ENCODE data around the gene FARP2.
"Not testable (repeated sequence)": the region's sequence is repeated elsewhere in the genome, so short reads cannot be mapped to it uniquely, and the experiment has no call there.

FARP2 gene

GRCh38 chr2:241491549-241492173, 135.6 kb downstream of the FARP2 start:
- no peak for DNase-seq

GRCh38 chr2:241492174-241492565, 136.1 kb downstream of the FARP2 start:
- DNase-seq, result no peak

DNA sequence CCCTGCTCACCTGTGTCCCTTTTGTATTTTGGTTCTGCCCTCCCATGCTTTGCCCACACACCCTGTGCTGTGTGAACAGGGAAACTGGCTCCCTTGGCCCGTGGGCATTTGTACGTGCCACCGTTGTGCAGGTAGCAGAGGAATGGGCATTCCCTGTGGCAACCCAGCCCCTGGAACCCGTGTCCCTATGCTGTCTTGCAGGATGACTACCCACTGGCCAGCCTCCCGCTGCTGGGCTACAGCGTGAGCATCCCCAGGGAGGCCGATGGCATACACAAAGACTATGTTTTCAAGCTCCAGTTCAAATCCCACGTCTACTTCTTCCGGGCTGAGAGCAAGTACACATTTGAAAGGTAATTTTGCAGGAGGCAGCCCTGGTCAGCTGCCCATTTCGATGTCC, 137.0 kb downstream of the FARP2 start:
- no peak for DNase-seq

- no peak for DNase-seq
Measured at GRCh38 chr2:241494311-241494908, 138.3 kb downstream of the FARP2 start.

DNA sequence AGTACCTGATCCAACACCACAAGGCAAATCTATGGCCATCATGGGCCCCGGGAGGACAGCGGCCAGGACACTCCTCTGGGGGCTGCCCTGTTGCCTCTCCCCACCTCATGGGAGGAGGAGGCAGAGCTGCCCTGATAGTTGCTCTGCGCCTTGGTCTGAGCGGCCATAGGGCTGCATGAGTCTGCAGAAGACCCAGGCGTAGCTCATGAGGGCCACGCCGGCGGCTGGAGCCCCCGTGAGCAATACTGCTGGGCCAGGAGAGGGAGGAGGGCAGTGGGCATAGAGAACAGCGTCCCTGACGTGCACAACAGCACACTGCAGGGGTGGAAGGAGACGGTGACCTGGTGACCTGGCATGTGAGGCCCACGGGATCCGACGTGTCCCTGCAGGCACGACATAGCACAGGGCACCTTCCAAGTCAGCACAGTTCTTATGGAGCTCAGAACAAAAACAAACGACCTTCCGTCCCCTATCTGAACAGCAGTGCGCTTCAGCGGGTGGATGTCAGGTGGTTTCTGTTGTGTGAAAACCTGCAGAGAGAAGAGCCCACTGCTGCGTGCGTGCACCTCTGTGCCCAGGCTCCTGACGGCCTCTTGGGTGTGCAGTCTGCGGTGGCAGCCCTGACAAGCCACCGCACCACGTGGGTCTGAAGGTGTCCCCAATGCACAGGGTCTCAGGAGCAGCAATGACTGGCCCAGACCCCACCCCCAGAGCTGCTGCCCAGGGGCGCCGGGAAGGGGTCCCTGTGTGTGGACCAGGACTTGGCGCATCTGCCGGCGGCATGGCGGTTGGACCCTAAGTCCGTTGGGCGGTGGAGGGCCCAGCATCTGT, 139.3 kb downstream of the FARP2 start:
- no peak for DNase-seq

DNA sequence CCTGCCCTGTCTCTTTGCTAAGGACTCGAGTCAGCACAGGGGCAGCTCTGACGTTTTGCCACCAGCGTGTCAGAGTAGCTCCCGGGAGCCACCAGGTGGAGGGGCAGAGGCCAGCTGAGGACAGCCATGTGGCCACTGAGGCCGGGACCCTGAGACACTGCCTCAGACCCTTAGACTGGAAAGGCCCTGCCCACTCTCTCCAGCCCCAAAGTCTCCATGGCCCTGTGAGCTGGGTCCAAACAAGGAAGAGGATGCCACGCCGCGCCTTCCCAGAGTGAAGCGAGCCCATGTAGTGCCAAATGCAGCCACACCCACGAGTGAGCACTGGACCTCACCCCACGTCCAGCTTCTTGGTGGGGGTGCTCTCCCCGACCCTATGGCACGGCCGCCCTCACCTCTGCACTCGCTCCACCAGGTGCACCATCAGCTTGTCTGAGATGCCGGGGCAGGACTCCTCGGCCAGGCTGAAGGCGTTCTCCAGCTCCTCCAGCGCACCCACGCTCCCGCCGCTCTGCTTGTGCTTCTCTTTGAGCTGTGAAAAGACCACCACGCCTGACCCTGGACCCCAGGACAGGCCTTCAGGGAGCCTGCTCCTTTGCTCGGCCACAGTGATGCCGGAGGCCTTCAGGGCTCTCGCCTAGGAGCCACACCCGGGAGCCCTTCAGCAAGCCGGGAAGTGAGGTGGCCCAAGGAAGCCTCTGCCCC, 140.1 kb downstream of the FARP2 start:
- DNase-seq, result no peak

DNA sequence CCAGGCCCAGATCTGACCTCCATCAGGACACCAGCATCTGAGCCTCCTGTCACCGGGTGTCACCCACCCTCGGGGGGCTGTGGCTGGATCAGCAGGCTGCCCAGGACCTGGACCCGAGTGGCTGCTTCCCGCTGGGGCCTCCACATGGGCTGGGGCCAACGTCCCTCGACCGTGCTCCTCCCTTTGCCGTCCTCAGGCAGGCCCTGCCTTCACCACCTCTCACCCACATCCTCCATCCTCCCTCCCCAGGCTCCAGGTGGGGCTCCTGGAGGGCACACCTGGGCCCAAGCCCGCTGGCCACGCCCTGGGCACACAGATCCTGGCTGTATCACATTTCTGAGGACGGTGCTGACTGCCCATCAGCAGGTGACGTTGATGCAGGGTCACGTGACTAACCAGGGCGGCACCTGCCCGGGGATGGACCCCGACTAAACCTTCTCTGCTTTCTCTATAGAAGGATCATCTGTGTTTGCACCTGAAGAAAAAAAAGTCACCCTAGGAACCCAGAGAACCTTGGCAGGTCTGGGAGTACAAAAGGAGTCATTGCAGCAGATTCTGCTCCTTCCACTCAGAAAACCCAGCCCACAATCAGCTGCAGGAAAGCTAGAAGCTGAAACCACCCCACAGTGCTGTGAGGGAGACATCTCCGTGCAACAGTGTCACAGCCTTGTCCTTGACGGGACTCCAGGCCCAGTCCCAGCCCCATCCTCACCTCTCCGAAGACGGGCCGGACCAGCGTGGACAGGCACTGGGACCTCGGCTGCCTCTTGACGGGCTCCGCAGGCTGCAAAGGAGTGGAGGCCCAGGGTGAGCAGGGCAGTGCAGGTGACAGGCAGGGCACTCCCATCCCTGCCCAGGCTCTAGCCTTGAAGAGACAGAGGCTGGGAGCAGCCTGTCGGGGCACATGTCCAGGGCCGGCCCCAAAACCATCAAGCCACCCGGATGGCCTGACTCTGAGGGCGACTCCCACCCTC, 141.1 kb downstream of the FARP2 start:
- DNase-seq, result no peak

- no peak for DNase-seq
Measured at GRCh38 chr2:241498115-241499070, 142.3 kb downstream of the FARP2 start.

GRCh38 chr2:241499146-241499965, 143.3 kb downstream of the FARP2 start:
- no peak for DNase-seq

DNA sequence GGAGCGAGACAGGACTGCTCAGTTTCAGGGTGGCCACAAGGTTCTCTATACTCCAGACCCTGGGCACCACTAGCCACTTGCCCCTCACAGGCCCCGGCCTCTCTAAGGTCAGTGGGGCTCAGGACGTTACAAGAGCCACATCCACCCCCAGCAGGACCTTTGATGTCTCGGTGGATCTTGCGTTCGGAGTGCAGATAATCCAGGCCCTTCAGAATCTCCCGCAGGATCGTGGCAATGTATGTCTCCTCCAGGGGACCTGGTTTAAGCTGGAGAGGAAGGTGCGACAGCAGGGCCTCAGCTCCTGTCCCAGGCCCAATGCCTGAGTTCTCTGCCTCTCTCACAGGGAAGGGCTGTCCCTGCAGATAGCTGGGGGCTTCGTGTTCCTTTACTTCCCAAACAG, 143.9 kb downstream of the FARP2 start:
- no peak for DNase-seq

DNA sequence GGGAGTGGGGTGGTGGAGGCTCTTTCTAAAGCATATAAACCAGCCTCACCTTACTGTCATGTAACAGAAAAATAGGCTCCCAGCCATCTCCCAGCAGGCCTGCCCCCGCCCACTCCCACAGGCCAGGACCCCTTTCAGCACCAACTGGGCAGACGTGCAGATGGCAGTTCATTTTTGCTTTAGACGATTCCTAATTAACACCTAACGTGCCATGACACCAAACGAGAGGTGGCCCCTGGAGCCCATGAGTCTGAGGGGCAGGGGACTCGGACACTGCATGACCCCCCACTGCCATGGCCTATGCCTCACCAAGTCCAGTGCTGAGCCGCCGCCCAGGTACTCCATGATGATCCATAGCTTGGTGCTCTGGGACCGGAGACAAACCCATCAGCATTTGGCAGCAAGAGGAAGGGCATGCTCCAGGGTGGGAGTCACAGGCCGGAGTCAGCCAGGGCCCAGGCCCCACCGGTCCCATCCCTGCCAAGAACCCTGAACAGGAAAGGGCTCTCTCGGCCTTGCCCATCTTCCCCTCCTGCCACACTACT, 144.4 kb downstream of the FARP2 start:
- DNase-seq, result no peak

DNA sequence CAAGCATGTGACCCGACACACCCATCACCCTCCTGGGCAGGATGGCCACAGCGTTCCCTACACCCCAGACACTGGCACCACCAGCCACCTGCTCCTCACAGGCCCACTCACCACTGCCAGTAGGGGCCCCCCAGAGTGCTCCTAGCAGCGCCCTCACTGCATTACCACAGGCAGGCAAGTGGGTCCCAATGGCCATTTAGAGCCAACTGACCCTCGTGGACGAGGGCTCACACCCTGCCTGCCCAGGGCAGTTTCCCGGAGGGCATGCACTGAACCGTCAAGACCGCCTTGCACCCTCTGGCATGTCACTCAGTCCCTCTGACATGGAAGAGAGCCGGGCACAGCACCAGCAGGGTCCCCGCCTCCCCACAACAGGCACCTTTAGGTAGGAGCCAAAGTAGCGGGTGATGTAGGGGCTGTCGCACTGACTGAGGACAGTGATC, 145.0 kb downstream of the FARP2 start:
- DNase-seq, result no peak

DNA sequence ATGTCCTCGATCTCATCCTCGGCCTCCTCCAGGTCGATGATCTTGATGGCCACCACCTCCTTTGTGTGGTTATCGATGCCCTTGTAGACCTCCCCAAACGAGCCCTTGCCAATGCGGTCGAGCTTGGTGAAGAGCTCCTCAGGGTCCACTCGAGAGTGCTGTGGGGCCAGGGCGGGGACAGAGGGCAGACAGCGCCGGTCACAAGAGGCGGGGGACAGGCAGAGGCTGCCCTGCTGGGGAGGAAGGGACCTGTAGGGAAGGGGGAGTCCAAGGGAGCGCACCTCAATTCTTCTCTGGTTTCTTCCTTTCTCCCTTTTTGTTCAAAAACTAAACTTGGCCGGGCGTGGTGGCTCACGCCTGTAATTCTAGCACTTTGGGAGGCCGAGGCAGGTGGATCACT, 145.5 kb downstream of the FARP2 start:
- no peak for DNase-seq

DNA sequence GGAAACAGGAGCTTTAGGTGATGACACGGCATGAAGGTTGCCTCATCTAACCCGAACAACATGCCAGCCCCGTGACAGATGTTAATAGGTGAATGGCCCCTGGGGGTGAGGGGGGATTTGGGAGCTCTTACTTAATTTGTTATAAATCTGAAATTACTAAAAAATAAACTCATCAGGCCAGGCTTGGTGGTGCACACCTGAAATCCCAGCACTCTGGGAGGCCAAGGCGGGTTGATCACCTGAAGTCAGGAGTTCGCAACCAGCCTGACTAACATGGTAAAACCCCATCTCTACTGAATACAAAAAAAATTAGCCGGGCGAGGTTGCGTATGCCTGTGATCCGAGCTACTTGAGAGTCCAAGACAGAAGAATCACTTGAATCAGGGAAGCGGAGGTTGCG, 146.2 kb downstream of the FARP2 start:
- no peak for DNase-seq

DNA sequence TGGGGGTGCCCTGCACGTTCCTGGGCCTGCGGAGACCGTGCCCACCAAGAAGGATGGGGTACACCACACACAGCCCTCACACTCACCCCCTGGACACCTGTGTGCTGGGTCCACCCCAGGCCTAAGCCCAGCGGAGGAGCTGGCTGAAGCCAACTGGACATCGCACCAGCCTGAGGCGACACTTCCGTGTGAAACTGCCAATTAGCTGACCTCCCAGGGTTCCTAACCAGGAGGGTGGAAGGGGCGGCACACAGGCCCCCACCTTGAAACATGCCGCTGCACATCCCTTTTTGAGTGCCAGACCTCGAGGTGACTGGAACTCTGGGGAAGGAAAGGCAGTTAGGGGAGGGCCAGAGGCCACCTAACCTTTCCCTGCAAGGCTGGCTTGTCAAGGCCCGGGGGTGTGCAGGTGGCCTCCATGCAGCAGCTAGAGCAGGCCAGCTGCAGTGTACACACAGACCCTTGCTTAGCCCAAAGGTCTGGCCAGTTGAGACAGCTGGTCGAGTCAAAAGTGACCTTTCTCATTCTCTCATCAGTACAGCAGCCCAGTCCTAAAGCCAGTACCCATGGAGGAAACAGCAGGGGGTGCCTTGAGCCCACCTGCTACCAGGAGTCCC, 147.8 kb downstream of the FARP2 start:
- no peak for DNase-seq

- no peak for DNase-seq
Measured at GRCh38 chr2:241505086-241505780, 149.1 kb downstream of the FARP2 start.

- no peak for DNase-seq
Measured at GRCh38 chr2:241505781-241506201, 149.7 kb downstream of the FARP2 start.

GRCh38 chr2:241506317-241506716, 150.2 kb downstream of the FARP2 start:
- DNase-seq, result not testable (repeated sequence)

All from activated effector memory CD4-positive, alpha-beta T cell treated with Interleukin-2 at 50 U/mL for 16 hours (primary cell).